PFSK-1 (cell line): ENCODE measurements around the gene TPSG1.

Experiments
- FOXP2 ChIP-seq: optimal IDR thresholded peaks from 2 replicates; pipeline ENCODE3; 2011; ENCODE audit warnings: borderline replicate concordance, control low read depth, inconsistent platforms; ENCODE audit not compliant: insufficient read depth; ENCODE audit errors: extremely low read length, extremely low read depth
- POLR2AphosphoS5 ChIP-seq: IDR thresholded peaks from 2 replicates; pipeline ENCODE4 v1.6.1; 2012; ENCODE audit warnings: low read depth, mild to moderate bottlenecking, control low read depth, low read length, moderate library complexity
- REST ChIP-seq, 2 experiments: IDR thresholded peaks; 2 replicates each; pipeline versions ENCODE4 v1.6.1 to v1.8.0; 2011 to 2012; ENCODE audit warnings: low read depth in 2 of 2, low read length in 2 of 2, control low read depth in 1 of 2, inconsistent platforms in 1 of 2, mild to moderate bottlenecking in 1 of 2, moderate library complexity in 1 of 2; ENCODE audit not compliant: insufficient read depth in 1 of 2
- SIN3A ChIP-seq: IDR thresholded peaks from 2 replicates; pipeline ENCODE4 v1.6.1; 2012; ENCODE audit warnings: mild to moderate bottlenecking, low read length, moderate library complexity, borderline replicate concordance; ENCODE audit not compliant: insufficient read depth
- TAF1 ChIP-seq: IDR thresholded peaks from 2 replicates; pipeline ENCODE4 v1.6.1; 2012; ENCODE audit warnings: low read length, control low read depth, borderline replicate concordance; ENCODE audit not compliant: insufficient read depth

The TPSG1 gene

GRCh38 chr16:1199347-1200013, 25.6 kb downstream of the TPSG1 start:
- no peak for TF ChIP-seq REST (IDR thresholded peaks at IDR 0.05; ENCODE audit: insufficient read depth in 1 of 2, low read depth in 2 of 2, low read length in 2 of 2)
- TF ChIP-seq POLR2AphosphoS5 = no peak
- TF ChIP-seq TAF1 = no peak
- TF ChIP-seq FOXP2 = no peak
- no peak for TF ChIP-seq SIN3A

GRCh38 chr16:1198194-1198593, 26.9 kb downstream of the TPSG1 start:
- no peak for TF ChIP-seq TAF1
- TF ChIP-seq POLR2AphosphoS5 = no peak
- no peak for TF ChIP-seq REST (IDR thresholded peaks at IDR 0.05; ENCODE audit: insufficient read depth in 1 of 2, low read depth in 2 of 2, low read length in 2 of 2)
- TF ChIP-seq SIN3A = no peak
- no peak for TF ChIP-seq FOXP2

GRCh38 chr16:1197237-1197866, 27.7 kb downstream of the TPSG1 start:
- TF ChIP-seq SIN3A = no peak
- TF ChIP-seq REST (IDR thresholded peaks at IDR 0.05; ENCODE audit: insufficient read depth in 1 of 2, low read depth in 2 of 2, low read length in 2 of 2) = no peak
- no peak for TF ChIP-seq TAF1
- no peak for TF ChIP-seq FOXP2
- no peak for TF ChIP-seq POLR2AphosphoS5

GRCh38 chr16:1196494-1196893, 28.6 kb downstream of the TPSG1 start:
- TF ChIP-seq FOXP2 = peak; percentile 24
- TF ChIP-seq SIN3A = no peak

GRCh38 chr16:1195393-1195666, 29.7 kb downstream of the TPSG1 start:
- TF ChIP-seq FOXP2 (no peak), SIN3A (no peak), REST (IDR thresholded peaks at IDR 0.05; ENCODE audit: insufficient read depth in 1 of 2, low read depth in 2 of 2, low read length in 2 of 2) (no peak), POLR2AphosphoS5 (no peak), TAF1 (no peak)
